KBM-7 (cell line): ENCODE results near the gene VSX2.
A peak's percentile ranks its signal among the peaks of the same experiment; 100 is the strongest.
"Not testable (repeated sequence)": the region's sequence is repeated elsewhere in the genome, so short reads cannot be mapped to it uniquely, and the experiment has no call there.

ENCODE experiments used
- DNase-seq: peaks from one replicate; pipeline ENCODE4 v3.0.0-alpha.2; 2015
- in situ Hi-C: fragments of 300-500 bp; cut with MboI; formaldehyde crosslinking; loops from 2 replicates; pipeline ENCODE4 v1.14.3; 2020; ENCODE audit warnings: low sequenced_read_pairs, low pct_unique_long_range_greater_than_20kb, mixed read lengths

The VSX2 gene

DNA sequence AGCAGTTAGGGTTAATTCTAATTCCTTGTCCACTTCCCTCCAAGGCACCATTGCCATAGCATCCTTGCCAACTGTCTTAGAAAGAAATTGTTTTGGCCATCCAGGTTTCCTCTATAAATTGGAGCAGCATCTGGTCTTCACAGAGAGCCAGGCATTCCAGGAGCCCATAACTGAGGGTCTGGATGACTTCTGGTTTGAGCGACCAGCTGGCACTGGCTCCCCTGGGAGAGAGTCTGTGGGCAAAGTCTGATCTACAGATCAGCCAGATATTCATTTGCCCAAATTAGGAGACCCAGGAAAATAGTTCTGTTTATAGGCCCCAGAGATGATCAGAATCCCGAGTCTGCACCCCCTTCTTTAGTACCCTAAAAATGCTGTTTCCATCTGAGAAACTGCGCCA lies 16.0 kb downstream of the VSX2 start:
- DNase-seq: no peak
- in situ Hi-C loops: no loop called here

DNA sequence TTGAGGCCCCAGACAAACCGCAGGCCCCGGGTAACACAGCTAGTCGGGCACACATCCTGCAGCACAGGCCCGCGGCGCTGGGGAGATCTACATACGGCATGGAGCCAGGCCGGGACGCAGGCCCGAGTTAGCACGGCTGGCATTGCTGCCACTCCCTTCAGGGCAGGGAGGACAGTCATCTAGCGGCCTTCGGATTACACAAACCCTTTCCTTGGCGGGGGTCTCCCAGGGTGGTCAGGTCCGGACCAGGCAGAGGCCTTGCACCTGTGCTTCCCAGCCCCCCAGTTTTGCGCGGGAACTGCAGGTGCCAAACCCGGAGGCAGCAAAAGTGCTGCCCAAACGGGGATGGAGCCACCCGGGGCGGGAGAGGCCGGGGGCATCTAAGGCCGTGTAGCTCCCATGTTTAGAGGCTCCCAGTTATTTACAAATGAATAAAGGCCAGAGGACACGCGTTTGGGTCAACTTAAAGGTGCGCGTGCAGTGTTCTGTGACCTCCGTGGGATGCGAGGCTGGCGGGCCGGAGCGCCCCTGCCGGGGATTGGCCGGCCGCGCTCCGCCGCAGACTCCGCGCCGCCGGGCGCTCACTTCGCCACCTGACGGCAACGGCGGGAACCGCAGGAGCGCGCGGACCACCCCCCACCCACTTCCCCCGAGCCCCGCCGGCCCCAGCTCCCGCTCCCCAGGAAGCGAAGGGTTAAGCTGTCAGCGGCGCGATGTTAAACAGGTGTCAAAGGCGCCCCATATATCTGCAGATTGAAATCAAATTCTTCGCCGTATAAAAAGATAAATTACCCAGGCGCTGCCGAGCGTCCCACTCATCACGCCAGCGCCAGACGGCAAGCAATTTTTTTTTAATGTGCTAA lies 18.1 kb downstream of the VSX2 start:
- peak; percentile 64 for DNase-seq
- in situ Hi-C loops: no loop called here

DNA sequence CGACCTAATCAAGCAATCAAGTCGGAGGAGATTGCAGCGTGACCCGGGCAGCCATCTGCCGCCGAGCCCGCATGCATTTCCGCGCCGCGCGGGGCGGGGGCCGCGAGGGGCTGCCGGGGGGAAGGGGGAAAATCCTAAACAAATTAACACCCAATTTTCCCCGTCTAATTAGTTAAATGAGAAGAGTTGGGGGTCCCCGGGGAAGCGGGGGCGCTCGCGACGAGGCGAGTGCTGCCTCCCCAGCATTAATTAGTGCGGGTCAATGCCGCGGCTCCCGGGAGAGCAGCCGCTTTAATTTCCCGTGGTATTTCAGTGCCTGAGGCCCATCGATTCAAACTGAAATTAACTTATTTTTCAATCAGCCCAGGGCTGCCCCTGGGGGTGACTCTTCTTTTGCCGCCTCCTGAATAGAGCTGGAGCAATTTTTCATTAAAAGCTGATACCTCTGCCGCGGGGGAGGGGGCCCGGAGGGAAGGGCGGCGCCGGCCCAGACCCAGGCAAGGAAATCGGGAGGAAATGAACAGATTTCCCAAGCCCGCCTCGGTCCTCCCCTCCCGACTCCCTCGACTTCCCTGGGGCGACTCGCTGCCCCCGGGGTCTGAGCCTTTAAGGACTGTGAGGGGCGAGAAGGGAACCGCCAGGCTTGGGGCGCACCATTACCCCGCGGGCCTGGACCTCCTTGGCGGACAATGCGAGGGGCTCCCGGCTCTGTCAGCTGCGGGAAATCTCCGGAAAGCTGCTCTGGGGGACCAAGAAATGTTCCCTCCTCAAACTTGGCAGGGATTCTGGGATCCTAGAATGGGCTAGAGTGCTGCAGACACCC lies 18.9 kb downstream of the VSX2 start:
- no peak for DNase-seq
- in situ Hi-C loops: no loop called here

DNA sequence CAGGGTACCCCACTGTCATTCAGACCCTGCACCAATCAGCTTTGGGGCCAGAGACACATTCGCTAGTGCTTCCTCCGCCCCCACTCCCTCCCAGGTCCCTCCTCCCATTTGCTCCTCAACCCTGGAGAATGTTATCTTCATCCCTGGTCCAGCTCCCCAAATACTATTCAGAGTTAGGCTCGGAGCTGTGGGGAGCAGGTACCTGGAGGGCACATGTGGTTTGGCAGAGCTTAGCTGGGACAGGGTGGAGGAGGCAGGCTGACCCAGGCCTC lies 19.5 kb downstream of the VSX2 start:
- in situ Hi-C loops: no loop called here
- DNase-seq: no peak

DNA sequence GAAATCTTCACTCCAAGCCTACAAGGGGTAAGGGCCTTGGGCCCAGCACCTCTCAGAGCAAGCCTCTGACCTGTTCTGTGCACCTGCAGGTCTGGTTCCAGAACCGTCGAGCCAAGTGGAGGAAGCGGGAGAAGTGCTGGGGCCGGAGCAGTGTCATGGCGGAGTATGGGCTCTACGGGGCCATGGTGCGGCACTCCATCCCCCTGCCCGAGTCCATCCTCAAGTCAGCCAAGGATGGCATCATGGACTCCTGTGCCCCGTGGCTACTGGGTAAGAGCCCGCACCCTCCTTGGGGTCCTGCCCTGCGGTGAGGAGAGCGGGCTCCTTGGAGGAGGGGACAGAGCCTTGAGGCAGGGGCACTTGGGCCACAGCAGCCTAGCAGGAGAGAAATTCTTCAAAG lies 20.3 kb downstream of the VSX2 start:
- in situ Hi-C loops: no loop called here
- no peak for DNase-seq

DNA sequence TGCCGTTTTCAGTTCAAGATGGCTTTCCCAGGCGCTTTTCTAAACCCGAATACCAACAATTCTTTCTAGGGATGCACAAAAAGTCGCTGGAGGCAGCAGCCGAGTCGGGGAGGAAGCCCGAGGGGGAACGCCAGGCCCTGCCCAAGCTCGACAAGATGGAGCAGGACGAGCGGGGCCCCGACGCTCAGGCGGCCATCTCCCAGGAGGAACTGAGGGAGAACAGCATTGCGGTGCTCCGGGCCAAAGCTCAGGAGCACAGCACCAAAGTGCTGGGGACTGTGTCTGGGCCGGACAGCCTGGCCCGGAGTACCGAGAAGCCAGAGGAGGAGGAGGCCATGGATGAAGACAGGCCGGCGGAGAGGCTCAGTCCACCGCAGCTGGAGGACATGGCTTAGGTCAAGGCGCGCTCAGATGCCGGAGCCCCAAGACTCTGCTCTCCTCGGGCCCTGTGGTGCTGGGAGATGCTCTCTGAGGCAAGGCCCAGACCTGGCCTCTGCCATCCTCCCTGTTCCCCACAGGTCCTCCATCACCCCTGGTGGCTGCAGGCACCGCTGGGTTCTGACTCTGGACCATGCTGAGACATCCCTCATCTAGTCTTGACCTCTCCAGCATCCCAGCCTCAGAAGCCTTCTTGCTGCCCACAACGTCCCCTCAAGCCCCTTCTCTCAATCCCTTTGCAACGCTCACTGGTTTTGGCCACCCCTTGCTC lies 21.4 kb downstream of the VSX2 start:
- in situ Hi-C loops: no loop called here
- no peak for DNase-seq

DNA sequence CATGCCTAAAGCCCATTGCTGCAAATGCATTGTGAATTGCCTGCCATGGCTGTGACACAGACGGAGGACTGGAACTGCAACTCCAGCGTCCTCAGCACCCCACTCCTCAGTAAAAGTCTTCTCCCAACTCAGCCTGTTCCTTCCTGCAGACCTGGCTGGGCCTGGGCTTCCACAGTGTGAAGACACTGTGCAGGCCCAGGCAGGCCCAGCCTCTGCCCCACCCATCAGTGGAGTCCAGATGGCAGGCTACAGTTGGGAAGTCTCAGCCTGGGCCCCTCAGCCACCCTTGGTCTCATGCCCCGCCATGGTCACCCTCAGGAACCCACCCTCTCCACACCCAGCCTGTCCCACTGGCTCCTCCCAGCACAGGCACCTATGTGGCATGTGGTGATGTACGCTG lies 22.0 kb downstream of the VSX2 start:
- DNase-seq: no peak
- in situ Hi-C loops: no loop called here

DNA sequence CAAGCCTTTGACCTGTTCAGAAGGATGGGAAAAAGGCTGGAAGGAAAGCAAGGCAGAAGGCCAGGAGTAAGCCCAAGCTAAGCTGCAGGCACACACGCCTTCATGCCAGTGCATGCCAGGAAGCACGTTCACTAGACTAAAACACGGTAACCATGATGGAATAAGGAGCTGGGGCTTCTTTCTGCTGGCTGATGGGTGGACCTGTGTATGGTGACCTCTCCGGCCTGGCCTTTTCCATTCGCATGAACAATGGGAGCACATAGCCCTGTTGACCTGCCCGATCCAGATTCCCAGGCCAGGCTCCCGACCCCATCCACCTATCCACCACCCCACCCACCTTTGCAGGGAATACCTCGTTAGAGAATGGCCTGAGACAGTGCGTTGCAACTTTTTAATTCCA lies 22.8 kb downstream of the VSX2 start:
- DNase-seq: no peak
- in situ Hi-C loops: no loop called here

DNA sequence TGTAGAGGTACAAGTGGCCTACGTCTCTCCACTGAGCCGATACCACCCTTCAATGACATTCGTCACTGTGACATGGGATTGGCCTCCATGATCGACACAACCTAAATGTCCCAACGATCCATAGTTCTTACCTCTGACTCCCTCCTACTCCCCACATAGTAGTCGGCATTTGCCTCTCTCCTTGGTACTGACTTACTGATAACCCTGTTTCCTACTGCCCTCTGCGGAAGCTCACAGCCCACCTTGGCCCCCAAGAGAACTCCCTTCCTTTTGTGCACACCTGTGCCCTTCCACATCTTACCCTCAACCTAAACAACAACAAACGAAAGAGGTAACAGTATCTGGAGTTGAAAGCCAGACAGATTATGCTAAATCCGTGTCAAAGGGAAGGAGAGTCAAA lies 23.9 kb downstream of the VSX2 start:
- DNase-seq: no peak
- in situ Hi-C loops: no loop called here

DNA sequence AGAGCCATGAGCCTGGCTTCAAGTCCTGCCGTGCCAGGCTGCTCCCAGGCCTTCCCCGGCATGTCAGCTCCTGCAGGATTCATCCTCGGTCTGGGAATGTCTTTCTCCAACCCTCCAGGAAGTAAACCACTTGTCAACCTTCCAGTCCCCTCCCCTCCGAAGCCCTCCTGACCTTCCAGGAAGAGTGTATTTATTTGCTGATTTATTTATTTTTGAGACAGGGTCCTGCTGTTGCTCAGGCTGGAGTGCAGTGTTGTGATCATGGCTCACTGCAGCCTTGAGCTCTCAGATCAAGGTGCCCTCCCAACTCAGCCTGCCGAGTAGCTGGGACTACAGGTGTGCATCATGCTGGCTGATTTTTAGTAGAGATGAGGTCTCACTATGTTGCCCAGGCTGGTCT lies 24.7 kb downstream of the VSX2 start:
- no peak for DNase-seq
- in situ Hi-C loops: no loop called here

DNA sequence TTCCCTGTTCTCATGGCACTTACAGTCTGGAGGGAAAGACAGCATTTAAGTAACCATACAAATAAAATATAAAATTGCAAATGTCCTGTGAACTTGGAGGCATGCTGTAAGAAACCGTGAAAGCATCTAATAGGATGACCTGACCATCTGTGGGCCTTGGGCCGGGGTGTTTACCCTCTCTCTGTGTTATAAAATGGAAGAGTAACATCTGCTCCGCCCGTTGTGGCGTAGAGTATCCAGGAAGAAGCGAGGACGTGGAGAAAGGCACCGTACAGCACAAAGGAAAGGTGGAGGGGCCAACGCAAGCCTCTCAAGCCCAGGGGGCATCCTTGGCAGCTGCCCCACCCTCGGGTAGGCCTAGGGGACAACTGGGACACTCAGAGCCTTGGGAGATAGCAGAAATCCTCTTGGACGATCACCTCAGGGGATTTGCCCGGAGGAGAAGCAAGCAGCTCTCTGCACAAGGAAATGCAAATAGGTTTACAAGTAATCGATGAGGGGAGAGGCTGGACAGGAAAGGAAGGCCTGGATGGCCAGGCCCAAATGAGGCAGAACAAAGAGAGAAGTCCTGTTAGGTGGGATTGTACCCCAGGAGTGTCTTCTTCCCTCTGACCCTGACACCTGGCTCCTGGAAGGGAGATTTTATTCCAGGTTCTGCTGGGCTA lies 26.2 kb downstream of the VSX2 start:
- in situ Hi-C loops: no loop called here
- no peak for DNase-seq

DNA sequence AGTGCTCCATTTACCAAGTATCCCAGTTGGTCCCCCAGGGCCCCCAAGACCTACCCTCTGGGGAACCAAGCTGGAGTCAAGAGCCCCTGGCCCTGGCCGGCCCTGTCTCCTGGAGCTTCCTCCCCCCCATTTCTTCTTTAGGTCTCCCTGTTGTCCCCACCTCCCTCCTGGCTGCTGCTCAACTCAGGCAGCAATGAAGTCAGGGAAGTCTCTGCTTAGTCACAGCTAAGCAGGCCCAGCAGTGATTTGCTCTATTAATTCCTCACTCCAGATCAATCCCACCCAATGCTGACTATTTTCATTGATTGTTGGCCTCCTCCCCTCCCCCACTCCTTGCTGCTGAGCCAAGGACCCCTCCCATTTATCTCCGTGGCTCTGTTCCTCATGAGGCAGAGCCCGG lies 28.3 kb downstream of the VSX2 start:
- DNase-seq: no peak
- in situ Hi-C loops: no loop called here

DNA sequence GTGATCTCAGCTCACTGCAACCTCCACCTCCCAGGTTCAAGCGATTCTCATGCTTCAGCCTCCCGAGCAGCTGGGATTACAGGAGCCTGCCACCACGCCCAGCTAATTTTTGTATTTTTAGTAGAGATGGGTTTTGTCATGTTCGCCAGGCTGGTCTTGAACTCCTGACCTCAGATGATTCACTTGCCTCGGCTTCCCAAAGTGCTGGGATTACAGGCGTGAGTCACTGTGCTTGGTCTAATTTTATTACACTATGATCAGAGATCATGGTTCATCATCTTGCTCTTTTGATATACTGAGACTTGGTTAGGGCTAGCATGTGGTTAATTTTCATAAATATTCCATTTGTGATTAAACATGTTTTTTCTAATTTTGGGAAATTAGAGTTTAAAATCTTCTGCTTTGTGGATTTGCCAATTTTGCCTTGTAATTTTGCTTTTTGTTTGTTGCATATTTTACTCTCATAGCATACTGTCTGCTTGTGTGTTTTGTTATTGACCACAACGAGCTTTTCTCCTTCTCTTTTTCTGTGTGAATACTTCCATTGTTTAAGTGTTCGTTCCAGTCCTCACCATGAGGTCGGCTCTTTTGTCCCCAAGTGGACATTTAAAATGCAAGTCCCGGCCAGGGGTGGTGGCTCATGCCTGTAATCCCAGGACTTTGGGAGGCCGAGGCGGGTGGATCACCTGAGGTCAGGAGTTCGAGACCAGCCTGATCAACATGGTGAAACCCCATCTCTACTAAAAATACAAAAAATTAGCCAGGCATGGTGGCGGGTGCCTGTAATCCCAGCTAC lies 31.3 kb downstream of the VSX2 start:
- DNase-seq, in situ Hi-C loops: not testable (repeated sequence)

DNA sequence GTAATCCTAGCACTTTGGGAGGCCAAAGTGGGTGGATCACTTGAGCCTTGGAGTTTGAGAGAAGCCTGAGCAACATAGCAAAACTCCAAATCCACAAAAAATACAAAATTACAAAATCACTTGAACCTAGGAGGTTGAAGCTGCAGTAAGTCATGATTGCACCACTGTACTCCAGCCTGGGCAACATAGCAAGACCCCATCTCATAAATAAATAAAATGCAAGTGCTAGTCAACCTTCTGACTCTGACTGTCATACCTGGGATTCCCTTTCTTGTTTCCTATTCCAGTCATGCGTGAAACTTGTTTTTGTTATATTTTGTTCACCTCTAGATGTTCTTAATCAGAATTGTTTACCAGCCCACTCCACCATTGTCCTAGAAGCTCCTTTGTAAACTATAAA lies 32.1 kb downstream of the VSX2 start:
- DNase-seq: no peak
- in situ Hi-C loops: no loop called here

DNA sequence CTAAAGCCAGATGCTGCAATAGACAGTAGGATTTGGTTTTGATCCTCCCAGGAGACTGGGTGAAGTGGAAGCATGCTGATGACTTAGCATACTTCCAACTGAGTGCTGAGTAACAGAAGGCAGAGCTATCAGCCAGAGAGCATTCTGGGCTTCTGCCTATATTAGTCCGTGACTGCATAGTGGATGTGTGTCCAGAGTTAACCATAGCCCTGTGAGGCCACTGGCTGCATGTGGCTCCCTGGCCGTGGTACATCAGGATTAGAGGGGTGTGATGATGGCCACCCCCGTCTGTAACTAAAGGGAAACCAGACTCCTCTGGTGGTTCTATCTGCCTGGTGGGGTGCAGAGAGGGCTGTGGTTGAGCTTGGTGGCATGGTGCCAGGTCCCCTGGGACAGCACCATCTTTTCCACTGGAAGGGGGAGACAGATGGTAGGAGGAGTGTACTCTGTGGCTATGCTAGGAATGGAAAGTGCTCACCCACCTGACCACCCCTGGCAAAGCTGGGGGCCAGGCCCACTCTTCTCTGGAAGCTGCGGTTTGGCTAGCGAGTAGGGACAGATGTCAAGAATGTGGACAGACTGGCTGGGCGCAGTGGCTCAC lies 36.1 kb downstream of the VSX2 start:
- in situ Hi-C loops: no loop called here
- no peak for DNase-seq

DNA sequence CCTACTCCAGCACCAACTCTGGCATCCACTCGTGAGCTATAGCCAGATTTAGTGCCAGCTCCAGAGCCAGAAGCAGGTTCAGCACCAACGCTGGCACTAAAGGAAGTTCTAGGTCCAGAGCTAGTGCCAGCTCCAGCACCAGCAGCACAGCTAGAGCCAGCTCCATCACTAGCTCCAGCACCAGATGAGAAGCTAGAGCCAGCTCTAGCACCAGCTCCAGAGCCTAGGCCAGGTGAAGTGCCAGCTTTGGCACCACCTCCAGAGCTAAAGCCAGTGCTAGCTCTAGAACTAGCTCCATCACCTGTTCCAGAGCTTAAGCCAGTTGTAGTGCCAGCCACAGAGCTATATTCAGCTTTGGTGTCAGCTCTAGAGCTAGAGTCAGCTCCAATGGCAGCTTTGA lies 38.8 kb downstream of the VSX2 start:
- DNase-seq: no peak
- in situ Hi-C loops: no loop called here

DNA sequence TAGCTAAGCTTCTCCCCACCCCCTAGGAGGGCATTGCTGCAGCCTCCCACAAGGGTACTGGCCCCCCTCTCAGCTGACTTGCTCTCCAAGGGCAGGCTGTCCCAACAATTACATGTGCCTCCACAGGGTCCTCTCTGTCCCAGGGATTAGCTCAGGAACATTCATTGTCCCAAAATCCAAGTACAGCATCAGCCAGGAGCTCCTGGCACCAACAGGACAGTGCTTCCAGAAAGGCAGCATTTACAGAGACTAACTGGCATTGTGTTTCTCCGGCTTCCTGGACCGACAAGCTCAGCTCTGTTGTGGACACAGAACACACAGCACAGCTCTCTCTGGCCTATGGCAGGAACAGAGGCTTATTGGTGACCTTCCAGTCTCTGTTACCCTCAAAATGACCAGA lies 41.8 kb downstream of the VSX2 start:
- in situ Hi-C loops: no loop called here
- DNase-seq: no peak

DNA sequence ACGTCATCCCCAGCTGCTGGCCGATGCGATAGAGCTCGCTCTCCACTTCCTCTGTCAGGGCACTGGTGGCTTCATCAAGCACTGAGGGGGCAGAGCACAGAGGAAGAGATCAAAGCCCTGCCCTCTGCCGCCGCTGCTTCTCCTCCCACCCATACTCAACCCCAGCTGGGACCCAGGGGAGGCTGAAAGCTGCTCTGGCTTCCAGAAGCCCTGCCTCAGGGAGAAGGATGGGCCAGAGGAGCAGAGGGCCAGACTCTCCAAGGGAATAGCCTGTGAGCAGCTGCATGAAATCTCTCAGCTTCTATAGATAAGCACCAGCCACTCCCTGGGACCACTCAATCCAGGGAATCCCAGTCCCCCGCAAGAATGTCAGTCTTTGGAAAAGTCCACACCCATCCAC lies 47.5 kb downstream of the VSX2 start:
- no peak for DNase-seq
- in situ Hi-C loops: no loop called here

DNA sequence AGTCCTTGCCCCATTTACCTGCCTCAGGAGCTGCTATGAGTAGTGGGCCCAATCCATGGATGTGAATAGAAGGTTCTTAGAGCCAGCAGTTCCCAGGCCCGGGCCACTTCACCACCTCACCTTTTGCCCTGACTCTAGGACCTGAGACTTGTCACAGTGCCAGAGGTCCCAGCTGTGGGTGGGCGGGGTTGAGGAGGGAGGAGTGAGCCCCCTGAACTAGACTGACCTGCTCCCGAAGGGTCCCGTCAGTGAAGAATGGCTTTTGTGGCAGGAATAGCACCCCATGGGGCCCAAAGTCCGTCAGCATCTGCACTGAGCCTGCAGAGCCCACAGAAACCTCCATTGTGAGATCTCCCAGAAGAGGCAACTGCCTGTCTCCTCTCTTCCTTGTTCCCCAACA lies 50.6 kb downstream of the VSX2 start:
- DNase-seq: no peak
- in situ Hi-C loops: no loop called here
